HPDE6-E6E7 (cell line): ENCODE measurements around the gene LRTM2.
"Not testable (repeated sequence)": the region's sequence is repeated elsewhere in the genome, so short reads cannot be mapped to it uniquely, and the experiment has no call there.

Experiments
- DNase-seq: peaks from one replicate; pipeline ENCODE4 v3.0.0; 2011; ENCODE audit warnings: missing footprints; ENCODE audit errors: extremely low spot score

LRTM2 gene

DNA sequence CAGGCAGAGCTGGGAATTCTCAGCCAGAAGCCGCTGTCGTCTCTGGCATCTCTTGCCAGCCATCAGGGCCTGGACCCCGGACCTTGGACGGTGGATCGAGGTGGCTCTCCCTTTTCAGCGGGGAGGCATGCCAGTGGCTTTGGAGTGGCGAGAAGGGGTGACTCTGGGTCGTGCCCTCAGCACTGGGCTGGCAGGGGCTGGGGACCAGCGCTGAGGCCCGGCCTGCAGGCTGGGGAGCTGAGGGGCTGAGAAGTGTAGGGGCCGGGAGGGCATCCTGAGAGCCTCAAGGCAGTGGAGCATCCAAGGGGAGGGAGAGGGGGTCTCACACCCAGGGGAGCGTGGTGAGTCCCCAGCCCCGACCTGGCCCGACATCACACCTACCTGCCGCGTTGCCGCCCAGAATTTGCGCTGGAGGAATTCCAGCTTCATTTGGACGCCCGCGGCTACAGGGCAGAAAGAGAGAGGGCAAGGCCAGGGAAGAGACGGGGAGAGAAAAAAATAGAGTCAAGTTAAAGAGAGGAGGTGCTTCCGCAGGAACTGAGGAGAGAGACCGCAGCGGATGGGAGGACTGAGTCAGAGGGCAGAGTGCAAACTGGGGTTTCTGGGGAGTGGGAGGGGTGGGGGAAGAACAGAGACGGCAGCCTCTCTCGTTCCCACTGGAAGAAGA lies 9.0 kb upstream of the LRTM2 start:
- DNase-seq = no peak

DNA sequence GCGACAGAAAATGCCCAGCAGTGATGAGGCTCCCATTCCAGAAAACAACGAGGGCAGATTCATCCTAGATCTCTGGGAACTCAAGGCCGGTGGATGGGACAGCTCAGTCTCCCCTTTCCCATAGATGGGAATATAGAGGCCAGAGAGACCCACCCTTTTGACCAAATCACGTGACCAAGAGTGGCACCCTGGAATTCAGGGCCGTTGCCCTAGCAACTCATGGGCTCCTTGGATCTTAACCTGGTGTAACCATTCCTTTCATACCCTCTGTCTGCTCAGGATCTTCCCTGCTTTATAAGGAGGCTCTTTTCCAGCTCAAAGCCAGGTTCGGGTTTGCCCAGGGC lies 8.4 kb upstream of the LRTM2 start:
- no peak for DNase-seq

DNA sequence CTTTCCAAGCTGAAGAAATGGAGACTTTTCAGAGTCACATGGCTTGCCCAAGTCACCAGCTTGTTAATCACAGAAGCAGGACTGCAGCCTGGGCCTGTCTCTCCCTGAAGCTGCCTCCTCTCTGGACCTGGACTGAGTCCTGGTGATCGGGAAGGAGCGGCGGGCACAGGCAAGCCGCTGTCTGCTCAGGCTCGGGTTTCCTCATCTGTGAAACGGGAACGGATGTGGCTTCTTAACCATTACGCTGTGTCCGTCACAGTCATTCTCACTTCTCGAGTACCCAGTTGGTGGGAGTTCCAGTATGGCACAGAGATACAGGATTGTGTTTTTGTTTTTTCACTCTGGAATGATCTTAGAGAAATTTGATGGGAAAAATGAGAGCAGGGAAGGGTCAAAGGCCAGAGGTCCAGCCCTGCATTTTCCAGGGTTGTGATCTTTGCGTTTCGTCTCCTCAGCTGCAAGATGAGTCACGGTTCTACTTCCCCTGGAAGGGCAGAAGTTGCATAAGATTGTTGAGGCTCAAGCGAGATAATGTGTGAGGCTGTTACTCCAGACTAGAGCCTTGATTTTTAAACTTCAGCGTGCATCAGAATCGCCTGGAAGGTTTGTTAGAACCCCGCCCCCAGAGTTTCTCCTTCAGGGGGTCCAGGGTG lies 7.6 kb upstream of the LRTM2 start:
- DNase-seq = no peak

DNA sequence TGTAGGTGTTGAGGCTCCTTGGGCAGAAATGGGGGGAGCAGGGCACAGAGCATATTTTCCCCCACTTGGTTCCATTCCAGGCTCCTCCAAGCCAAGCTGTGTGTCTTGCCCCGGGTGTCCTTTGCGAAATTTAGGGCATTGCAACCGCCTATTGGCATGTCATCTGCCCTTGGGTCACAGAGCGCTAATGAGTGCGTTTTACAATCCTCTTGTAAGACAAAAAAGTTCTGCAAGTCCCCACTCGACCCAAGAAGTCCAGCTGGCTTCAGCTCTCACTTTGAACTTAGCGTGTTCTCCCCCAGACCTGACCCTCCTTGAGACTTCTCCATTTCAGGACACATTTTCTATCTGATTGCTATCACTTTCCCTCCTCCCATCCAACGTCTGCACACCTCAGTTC lies 6.1 kb upstream of the LRTM2 start:
- DNase-seq = no peak

DNA sequence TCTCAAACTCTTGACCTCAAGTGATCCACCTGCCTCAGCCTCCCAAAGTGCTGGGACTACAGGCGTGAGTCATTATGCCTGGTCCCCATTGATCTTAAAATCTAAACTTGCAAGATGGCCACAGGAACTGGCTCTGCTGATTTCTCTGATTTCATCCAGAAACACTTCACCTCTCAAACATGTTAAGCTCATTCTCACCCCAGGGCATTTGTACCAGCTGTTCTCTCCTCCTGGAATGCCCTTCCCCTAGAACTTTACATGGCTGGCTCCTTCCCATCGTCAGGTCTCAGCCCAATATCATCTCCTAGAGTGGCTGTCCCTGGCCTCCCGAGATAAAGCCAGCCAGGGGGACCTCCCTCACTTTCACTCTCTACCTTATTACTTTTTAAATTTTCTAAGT lies 5.3 kb upstream of the LRTM2 start:
- no peak for DNase-seq

DNA sequence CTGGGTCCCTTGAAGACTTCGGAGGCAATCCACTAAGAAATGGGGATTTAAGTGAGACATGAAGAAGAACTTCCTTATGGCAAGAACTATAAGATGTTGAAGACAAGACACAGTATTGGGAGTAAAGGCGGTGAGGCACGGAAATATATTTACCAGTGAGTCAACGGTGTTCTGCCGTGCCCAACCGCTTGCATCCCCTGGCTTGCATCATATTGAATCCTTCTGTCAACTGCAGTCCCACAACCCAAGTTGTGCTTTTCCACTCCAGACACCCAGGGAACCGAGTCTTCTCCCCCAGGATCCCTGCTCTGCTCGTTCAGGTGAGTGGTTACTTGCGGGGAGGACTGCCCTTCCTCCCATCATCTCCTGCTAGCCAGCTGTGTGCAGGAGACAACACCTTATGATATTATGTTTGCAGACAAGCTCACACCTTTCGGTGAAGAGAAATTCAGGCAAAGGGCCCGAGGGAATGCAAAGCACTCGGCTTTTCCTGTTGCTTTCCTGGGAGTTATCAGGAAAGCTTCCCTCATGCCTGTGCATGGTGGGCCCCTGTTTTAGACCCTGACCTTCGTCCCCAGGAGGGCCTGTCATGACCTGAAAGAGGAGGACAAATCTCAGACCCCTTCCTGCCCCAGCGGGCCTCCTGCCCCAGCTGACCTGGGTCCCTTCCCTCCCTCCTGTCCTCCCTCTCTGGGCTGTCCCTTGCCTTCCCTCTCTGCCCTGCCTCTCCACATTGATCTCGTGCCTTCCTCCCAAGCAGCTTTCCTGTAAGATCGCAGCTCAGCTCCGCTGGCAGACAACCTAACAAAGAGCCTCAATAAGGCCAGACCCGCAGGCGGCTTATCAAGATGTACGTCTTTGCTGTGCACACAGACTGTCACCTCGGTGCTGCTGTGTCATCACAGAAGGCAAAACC lies 4.3 kb upstream of the LRTM2 start:
- no peak for DNase-seq

DNA sequence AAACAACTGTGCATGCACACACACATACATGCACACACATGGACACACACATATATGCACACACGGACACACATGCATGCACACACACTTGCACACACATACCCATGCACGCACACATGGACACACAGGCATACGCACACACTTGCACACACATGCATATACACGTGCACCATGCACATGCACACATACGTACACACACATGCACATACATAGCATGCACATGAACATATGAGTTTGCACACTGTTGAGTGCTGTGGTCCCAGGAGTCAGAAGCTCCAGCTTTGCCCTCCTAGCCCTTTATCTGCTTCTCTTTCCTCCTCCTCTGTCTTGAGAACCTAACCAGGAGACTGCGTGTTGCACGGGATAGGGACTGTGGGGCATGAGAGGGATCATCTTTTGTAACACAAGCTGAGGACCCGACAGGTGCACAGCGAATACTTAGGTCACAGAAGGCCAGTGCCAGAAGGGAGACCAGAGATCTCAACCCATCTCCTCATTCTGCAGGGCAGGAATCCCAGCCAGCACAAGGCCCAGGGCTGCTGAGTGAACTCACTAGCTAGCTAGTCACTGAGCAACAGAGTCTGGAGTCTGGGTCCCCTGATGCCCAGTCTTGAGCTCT lies 3.5 kb upstream of the LRTM2 start:
- DNase-seq = no peak

DNA sequence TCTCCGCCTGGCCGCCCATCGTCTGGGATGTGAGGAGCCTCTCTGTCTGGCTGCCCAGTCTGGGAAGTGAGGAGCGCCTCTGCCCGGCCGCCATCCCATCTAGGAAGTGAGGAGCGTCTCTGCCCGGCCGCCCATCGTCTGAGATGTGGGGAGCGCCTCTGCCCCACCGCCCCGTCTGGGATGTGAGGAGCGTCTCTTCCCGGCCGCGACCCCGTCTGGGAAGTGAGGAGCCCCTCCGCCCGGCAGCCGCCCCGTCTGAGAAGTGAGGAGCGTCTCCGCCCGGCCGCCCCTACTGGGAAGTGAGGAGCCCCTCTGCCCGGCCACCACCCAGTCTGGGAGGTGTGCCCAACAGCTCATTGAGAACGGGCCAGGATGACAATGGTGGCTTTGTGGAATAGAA lies 2.4 kb upstream of the LRTM2 start:
- not testable (repeated sequence) for DNase-seq

DNA sequence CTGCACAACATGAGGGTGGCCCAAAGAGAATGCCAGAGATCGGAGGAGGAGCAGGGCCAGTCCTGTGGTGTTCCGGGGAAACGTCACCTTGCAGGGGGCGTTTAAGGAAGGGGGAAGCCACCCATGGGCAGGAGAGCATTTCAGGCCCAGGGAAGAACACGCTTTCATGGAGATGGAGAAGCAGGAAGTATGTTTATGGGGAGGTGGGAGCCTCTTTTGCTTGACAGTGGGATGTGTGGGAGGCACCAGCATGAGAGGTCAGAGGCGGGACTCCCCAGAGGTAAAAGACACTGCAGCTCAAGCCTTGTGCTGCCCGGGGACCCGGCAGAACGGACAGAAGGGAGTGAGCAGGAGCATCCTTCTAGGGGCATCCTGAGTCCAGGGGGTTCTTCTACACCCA lies 1.3 kb upstream of the LRTM2 start:
- DNase-seq = no peak

DNA sequence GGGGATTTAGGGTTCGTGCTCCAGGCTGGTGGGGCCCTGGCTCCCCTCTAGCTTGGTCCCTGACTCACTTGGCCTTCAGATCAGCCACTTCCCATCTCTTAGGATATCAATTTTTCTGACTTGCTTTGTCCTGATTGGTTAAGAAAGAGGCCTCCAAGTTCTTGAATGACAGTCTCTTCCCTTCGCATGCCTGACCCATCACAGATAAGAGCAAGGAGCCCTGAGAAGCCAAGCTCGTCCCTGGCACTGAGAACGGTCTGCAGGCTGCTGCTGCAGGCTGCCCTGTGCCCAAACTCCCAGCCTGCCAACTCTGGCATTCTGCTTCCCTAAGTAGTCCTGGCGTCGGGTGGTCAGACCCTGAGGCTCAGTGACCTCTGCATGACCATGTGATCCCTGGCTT lies 794 bp upstream of the LRTM2 start:
- DNase-seq = no peak

DNA sequence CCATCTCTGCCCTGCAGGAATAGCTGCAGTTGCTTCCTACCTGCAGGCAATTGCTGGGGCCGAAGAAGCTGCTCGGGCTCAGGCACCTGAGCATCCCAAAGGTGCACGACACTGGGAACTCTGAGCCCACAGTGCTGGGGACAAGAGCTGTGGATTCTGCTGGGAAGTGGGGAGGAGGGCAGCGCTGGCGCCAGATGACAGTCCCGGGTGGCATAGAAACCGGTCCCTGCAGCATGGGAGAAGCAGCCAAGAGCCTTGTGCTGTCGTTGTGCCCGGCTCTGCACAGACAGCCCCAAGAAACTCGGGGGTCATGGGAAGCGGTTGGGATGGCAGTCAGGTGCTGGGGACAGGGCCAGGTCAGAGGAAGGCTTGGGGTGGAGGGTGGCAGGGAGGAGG lies 529 bp downstream of the LRTM2 start:
- no peak for DNase-seq

DNA sequence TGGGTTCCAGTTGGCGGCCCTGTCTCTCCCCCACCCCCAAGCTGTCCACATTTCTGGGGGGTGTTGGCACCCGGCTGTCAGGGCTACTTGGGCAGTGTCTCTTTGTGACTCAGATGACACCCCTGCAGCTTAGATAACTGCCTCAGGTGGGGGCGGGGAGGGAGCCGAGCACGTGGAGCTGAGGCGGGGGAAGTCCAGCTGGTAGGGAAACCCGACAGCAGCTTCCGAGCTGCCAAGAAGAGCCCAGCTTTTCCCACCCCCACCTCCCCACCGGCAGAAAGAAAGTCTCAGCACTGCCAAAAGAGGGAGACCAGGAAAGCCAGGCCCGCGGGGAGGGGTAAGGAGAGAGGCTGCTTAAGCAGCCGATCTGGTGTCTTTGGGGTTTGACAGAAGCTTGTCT lies 1.4 kb downstream of the LRTM2 start:
- no peak for DNase-seq

DNA sequence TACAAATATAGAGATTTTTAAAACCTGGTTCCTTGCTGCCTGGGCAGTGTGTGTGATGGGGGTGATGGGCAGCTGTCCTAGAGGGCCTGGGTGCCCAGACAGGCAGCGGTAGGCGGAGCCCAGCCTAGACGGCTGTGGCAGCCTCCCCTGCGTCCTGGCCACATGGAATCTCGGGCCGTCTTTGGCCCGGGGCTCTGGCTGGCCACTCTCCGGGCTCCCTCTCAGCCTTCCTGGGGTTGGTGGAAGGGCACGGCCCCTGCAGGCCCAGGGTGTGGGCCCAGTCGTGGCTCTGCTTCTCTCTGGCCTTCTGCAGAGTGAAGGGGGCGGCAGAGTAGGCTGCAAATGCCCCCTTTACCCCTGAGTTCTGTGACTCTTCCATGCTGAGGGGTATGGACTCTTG lies 2.3 kb downstream of the LRTM2 start:
- no peak for DNase-seq

DNA sequence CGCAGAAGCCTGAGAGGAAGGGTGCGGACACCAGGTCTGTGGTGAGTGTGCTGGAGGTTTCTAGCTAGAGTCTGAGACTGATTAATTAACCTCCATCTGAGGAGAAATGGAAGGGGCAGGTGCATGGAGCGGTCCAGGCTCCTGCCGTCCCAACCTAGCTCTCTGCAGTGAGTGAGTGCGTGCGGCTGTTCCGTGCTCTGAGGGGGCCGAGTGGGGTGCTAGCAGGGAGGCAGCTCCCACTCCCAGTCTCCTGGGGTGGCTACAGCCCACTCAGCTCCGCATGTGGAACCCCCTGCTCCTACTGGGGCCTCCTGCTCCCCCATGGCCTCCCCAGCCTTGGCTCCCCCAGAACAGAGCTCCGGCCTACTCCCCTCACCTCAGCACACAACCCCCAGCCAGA lies 2.9 kb downstream of the LRTM2 start:
- no peak for DNase-seq

DNA sequence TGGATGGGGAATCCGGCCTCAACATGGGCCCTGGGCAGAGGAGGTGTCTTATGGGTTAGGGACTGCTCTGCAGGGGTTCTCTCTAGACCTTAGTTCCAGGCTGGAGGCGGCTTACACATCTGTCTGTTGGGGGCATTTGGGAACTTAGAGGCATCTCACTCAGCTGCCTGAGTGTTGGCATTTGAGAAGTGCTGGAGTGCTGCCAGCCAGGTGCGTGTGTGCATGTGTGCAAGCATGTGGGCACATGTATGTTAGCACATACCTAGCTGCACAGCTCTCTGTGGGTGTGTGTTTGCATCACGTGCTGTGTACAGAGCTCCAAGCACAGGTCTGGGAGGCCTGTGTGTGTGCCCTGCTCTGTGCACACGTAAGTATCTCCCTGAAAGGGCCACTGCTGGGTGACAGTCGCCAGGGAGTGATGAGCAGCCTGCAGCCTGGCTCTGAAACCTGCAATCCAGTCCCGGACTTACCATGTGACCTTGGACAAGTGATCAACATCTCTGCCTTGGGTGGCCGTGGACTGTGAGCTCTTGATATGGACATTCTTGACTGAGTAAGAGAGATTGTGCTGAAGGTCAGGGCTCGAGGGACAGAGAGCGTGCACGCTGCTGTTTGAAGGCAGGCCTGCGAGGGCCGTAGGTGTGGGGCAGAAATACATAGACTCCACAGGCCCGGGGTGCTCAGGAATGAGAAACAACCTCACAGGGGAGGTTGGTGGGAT lies 5.2 kb downstream of the LRTM2 start:
- no peak for DNase-seq

DNA sequence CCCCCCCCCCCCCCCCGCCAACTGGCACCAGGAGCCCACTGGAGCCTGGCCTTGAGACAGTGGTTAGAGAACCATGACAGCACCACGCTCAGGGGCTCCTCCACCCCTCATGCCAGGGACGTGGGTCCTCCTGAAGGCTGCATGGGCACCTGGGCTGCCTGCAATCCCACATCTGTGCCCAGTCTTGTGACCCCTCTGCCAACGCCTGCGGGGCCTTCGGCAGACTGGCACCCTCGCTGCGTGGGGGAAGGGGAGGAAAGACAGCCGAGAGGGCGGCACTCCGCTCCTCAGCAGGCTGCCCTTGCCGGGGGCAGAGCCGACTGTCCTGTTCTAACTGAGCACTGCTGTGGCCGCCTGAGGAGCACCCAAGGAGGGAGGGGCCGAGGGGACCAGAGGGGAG lies 6.0 kb downstream of the LRTM2 start:
- DNase-seq = no peak

DNA sequence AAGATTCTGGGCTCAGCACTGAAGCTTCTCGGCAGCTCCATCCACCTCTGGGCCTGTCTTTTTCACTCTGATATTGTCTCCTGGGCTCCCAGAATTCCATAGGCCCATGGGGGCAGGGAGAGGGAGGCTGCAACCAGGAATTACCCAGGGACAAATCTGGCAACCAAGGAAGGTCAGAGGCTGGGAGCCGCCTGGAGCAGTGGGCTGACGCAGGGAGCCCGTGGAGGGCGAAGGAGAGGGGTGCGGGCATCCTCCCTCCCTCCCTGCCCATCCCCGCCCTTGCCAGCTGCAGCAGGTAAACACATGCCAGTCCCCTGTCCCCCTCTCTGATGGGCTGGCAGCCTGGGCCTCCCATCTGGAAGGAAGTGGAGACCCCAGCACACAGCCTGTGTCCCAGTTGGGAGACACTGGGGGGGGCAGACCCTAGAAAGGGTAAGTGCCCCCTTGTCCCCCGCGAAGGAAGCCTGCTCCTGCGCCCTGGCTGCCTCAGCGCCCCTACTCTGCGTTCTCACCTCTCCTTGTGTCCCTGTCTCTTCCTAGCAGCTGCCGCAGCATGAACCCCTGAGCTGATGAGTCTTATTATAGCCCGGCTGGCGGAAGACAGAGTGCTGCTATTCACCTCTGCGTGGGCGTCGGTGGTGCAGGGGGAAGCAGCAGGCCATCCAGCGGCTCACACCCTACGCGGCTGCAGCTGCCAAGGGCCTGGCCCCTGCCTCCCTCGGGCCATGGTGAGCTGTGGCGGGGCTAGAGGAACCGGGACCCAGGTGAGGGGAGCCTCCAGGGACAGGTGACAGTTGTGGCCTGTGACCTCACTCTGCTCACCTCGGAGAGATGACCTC lies 6.7 kb downstream of the LRTM2 start:
- DNase-seq = no peak

DNA sequence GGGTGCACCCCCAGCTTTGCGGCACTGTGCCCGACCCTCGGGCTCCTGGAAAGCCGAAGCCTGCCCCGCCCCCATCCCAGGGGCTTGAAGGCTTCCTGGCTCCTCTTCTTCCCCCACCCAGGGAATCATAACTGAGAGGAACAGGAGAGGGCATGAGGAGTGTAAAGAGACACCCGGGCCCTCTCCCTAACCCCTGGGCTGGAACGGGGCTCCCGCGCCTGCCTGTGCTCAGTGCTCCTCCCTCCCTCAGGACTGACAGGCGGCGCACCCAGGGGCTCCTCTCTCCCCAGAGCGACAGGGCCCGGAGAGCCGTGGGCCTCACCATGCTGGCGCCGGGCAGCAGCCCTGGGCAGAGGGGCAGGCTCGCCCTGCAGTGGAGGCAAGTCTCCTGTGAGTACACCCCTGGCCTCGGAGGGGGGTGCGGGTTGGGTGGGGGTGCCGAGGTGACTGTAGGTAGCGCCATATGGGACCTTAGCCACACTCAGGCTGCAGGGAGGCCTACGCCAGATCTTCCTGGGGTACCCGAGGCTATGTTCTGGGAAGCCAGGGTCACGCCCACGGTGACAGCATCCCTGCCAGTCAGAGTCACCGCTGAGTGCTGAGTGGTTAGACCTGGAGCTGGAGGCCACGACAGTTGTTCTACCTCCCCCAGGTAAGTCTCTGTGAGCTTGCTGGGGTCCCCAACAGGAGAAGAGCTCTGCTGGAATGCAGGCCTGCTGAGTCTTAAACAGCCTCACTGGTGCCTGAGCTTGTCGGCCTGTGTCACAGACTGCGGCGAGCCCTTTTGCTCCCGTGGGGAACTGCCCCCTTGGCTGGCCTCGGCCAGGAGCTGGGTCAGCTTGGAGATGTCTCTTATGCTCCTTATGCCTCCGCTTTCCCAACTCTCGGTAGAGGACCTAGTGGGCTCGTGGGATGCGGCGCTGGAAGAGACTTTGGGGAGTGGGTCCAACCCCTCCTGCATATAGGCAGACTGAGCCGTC lies 7.8 kb downstream of the LRTM2 start:
- no peak for DNase-seq

DNA sequence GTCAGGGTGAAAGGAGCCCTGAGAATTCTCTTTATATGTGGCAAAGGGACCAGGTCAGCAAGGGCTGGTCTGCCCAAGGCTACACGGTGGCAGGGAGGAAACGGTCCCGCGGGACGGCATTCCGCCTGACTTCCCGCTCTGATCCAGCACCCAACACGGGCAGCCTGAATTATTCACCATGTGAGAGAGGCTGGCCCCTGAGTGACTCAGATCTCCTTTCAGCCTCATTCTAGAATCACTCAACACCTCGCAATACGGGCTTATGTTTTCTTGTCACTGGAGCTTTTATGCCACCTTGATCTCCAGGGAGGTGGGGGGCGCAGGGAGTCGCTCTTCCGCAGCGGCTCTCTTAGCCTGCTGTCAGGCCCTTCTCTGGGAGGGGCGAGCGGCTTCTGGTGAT lies 8.5 kb downstream of the LRTM2 start:
- no peak for DNase-seq
